ENCODE data around the gene UMPS. TPM values are rescaled to one million over a fixed set of nuclear protein-coding genes. Genes with fewer than 3 reads are reported as not detected.
A peak's percentile ranks its signal among the peaks of the same experiment; 100 is the strongest.

Gene UMPS
- total and polyA plus RNA-seq, 2 of the 4 experiments (the other 2 are of a cell fraction) = 18.7 to 26.7 TPM

- no peak for TF ChIP-seq SMC3 (IDR thresholded peaks at IDR 0.05; ENCODE audit: low read depth, low read length)
- TF ChIP-seq RCOR1 (IDR thresholded peaks at IDR 0.05; ENCODE audit: insufficient replicate concordance, low read length) = no peak
- TF ChIP-seq MAFK (IDR thresholded peaks at IDR 0.05; ENCODE audit: low read depth, low read length) = no peak
- TF ChIP-seq NFE2L2 (IDR thresholded peaks at IDR 0.05; ENCODE audit: low read depth, low read length) = no peak
These were observed 38.7 kb upstream of the UMPS start (continued) for GRCh38 chr3:124691599-124691998.

GRCh38 chr3:124694486-124694885 lies 35.8 kb upstream of the UMPS start:
- Histone ChIP-seq H2BK5ac (ENCODE audit: low read depth, low read length, poor library complexity, severe bottlenecking) (no peak overlapping the region), H3K56ac (ENCODE audit: extremely low read depth, insufficient read depth, low read length) (no peak overlapping the region), H4K8ac (ENCODE audit: low read depth in 2 of 2, low read length in 2 of 2) (no peak overlapping the region), H4K5ac (ENCODE audit: low read depth, low read length) (no peak overlapping the region), H2BK120ac (ENCODE audit: low read depth, low read length) (no peak overlapping the region), H3K4me1 (ENCODE audit: control insufficient read depth, insufficient read depth, low read length) (no peaks in the 10 kb centered on the region; the same call in 1 of the 2 replicates), H3K4ac (ENCODE audit: low read depth, low read length) (no peak overlapping the region), H3K27ac (ENCODE audit: insufficient read depth, low read length) (no peak overlapping the region), H3K9me1 (ENCODE audit: insufficient read depth, low read length) (no peaks in the 10 kb centered on the region), H2AK5ac (ENCODE audit: low read depth, low read length) (0 out of 2 replicates have a peak overlapping the region, but pooled peaks have one; percentile 1), H3K4me3 (ENCODE audit: insufficient read depth, low read depth, low read length) (no peak overlapping the region), H3K9ac (ENCODE audit: low read depth, low read length) (no peak overlapping the region), H2AFZ (replicated peaks; ENCODE audit: low read length, poor library complexity) (peak overlapping the region; percentile 27), H3K27me3 (ENCODE audit: control insufficient read depth, insufficient read depth, low read length) (peaks cover 10% of the 10 kb centered on the region), H3K4me2 (ENCODE audit: low read depth, low read length) (no peak overlapping the region), H3K14ac (replicated peaks; ENCODE audit: low read depth, low read length) (no peak overlapping the region), H2AK9ac (replicated peaks; ENCODE audit: low read depth, low read length, poor library complexity) (no peak overlapping the region), H3K23ac (ENCODE audit: low read depth, low read length) (no peak overlapping the region), H3K18ac (ENCODE audit: low read depth, low read length) (no peak overlapping the region), H2BK20ac (ENCODE audit: low read depth, low read length) (no peak overlapping the region; the same call in 1 of the 2 replicates), H3K36me3 (ENCODE audit: control insufficient read depth, insufficient read depth, low read length) (no peaks in the 10 kb centered on the region), H3K9me3 (ENCODE audit: control insufficient read depth, insufficient read depth, low read length) (no peaks in the 10 kb centered on the region), H4K20me1 (ENCODE audit: insufficient read depth, low read length) (no peaks in the 10 kb centered on the region), H4K91ac (ENCODE audit: insufficient read depth, low read depth, low read length) (no peak overlapping the region), H2BK15ac (ENCODE audit: low read depth, low read length) (no peak overlapping the region), H3K79me1 (ENCODE audit: low read depth in 1 of 2, low read length in 2 of 2) (no peaks in the 10 kb centered on the region)
- no peak for ATAC-seq (ENCODE audit: low read depth)
- DNase-seq = no peak
- CTCF ChIA-PET = no interaction called here
- TF ChIP-seq CTCF (conservative IDR thresholded peaks at IDR 0.05; ENCODE audit: low read depth, low read length) (no peak), CHD1 (IDR thresholded peaks at IDR 0.05; ENCODE audit: low read depth, low read length) (no peak), MAZ (IDR thresholded peaks at IDR 0.05; ENCODE audit: borderline replicate concordance, low read depth, low read length) (no peak), RFX5 (IDR thresholded peaks at IDR 0.05; ENCODE audit: low read depth, low read length) (no peak), FOS (IDR thresholded peaks at IDR 0.05; ENCODE audit: low read depth, low read length) (no peak), SMC3 (IDR thresholded peaks at IDR 0.05; ENCODE audit: low read depth, low read length) (no peak), MAFK (IDR thresholded peaks at IDR 0.05; ENCODE audit: low read depth, low read length) (no peak), USF2 (IDR thresholded peaks at IDR 0.05; ENCODE audit: low read depth, low read length) (no peak), ELK1 (IDR thresholded peaks at IDR 0.05; ENCODE audit: borderline replicate concordance, low read depth, low read length) (no peak), MXI1 (IDR thresholded peaks at IDR 0.05; ENCODE audit: borderline replicate concordance, low read depth, low read length) (no peak), RAD21 (IDR thresholded peaks at IDR 0.05; ENCODE audit: low read length) (no peak), NFE2L2 (IDR thresholded peaks at IDR 0.05; ENCODE audit: low read depth, low read length) (no peak)
- POLR2A ChIA-PET (ENCODE audit: unreplicated experiment) = no interaction called here
- BruUV-seq (replicated peaks) = no TSS peak
- intact Hi-C loops (cut with micrococcal nuclease) = no loop called here
- dilution Hi-C loops (cut with HindIII; ENCODE audit: low sequenced_read_pairs, unreplicated experiment) = no loop called here
- WGBS, 2 experiments (ENCODE audit: extremely low coverage in 2 of 2, insufficient read length in 1 of 2) = no CpG with 5 or more reads among the region's 5 CpGs
- in situ Hi-C loops (cut with MboI; ENCODE audit: low sequenced_read_pairs) = no loop called here
